GM19193 (cell line): ENCODE data around the gene MAPK6.

Experiments
- POLR2A ChIP-seq: IDR thresholded peaks from 4 replicates; pipeline ENCODE4 v1.6.1; 2011; ENCODE audit not compliant: insufficient read depth, insufficient read length; ENCODE audit errors: extremely low read depth

Gene MAPK6

DNA sequence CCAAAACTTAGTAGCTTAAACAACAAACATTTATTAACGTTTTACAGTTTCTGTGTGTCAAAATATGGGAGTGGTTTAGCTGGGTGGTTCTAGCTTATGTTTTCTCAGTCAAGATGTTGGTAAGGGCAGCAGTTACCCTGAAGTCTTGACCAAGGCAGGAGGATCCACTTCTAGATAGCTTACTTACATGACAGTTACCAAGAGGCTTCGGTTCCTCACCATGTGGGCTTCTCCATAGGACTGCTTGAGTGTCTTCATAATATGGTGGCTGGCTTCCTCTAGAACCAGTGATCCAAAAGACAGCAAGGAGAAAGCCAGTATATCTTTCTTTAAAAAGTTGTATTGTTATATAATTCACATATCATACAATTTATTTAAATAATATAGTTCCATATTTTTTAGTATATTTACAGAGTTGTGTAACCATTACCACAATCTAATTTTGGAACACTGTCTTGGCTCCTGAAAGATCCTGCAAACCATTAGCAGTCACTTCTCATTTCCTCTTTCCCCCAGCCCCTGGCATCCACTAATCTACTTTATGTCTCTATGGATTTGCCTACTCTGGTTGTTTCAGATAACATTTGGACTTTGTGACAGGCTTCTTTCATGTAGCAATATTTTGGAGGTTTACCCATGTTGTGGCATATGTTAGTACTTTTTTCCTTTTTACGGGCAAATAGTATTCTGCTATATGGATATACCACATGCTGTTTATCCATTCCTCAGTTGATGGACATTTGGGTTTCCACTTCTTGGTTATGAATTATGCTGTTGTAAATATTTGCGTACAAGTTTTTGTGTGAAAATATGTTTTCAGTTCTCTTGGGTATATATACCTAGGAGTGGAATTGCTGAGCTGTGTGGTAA is 33.3 kb downstream of the MAPK6 start:
- TF ChIP-seq POLR2A: no peak

DNA sequence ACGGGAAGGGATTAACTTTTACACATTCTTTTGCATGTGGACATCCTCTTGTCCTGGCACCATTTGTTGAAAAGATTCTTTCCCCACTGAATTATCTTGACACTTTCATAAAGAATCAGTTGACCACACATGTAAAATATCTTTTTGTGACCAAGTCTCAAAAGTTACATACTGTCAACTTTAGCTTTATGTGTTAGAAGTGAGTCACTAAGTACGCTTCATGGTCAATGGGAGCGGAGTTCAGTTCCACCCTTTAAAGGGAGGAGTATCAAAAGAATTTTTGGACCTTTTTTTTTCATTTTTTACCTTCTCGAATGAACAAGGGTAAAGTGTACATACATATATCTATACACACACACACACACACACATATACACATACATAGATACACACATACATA is 35.4 kb downstream of the MAPK6 start:
- TF ChIP-seq POLR2A: no peak

DNA sequence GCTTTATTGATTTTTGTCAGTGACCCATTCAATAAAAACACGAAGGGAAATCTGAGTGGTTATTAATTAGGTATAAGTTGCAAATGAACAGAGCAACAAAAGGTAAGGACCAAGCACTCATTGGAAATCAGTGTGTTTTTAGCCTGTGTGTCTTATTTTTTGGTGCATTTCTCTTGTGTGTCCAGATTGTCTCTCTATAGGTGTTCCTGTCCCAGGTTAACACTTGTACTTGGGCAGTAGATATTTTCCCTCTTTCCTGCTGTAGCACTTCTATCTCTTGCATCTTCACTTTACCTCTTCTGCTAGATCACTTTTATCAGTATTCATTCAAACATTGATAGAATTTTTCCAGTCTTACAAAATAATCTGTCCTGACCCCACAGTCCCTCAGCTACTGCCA is 37.0 kb downstream of the MAPK6 start:
- TF ChIP-seq POLR2A: no peak

DNA sequence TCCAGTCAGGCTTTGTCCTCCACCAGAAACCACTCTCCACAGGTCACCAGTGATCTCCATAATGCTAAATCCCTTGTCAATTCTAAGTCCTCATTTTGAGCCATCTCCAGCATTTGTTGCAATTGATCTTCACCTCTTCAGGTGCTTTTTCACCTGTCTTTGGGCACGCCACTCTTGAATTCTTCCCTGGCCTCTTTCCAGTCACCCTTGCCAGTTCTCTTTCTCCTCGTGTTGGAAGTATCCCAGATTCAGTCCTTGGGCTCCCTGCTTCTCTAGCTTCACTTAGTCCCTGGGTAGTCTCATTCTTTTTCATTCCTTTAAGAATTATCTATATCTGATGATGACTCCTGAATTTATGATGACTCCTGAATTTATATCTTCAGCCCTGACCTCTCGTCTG is 37.5 kb downstream of the MAPK6 start:
- no peak for TF ChIP-seq POLR2A

DNA sequence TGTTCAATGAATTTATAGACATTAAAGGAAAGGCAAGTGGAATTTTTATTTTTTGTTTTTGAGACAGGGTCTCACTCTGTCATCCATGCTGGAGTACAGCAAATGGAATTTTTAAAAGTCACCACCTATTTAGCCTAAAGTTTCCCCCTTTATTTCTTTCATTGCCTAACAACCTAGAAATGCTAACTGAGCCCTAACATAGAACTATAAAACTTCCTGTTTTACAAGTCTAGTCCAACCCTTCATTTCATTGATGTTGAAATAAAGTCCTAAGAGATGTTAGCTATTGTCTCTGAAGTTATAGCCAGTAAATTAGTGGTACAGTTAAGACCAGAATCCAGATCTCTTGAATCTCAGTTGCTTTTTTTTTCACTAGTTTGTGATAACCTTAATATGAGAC is 39.0 kb downstream of the MAPK6 start:
- TF ChIP-seq POLR2A: no peak

DNA sequence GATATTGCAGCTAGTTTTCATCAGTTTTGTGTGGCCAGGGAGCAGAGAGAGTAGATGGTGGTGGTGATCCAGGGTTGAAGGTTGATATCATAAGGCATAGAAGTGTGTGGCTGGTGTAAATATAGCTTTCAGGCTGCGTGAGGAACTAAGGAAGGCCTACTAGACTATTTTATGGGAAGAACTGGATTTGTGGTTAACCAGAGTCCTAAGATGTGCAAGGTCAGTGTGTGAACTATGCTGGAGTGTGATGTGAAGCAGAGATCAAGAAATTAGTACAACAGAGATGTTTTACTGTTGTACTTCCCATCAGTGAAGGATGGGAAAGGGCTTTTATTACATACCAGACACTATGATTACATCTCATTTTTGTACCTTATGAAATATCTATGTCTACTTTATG is 41.5 kb downstream of the MAPK6 start:
- no peak for TF ChIP-seq POLR2A

DNA sequence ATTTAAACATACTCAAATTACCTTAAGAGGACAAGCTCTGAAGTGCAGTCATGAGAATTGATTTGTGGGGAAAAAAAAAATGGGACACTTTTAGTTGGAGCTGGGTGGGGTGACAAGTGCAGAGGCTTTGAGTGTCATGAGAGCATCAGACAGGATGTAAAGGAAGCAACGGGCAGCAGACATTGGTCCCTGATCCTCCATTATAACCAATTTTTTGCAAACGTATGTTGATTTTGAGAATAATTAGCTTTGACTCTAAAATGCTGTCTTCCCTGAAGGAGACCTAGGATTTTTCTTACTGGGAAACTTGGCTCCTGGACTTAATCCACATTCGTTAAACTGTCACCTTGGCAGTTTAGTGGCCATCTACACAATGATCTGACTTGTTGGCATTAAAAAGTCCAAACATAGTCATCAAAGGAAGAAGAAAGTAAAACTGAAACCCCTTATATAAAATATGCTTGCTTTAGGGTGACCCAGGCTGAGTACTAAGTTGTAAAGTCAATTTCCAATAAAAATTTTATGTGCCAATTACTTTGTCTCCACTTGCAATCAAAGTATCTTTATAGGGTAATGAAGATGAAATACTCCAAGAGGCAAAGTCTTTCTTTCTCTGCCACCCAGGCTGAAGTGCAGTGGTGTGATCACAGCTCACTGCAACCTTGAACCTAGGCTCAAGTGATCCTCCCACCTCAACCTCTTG is 48.0 kb downstream of the MAPK6 start:
- no peak for TF ChIP-seq POLR2A

DNA sequence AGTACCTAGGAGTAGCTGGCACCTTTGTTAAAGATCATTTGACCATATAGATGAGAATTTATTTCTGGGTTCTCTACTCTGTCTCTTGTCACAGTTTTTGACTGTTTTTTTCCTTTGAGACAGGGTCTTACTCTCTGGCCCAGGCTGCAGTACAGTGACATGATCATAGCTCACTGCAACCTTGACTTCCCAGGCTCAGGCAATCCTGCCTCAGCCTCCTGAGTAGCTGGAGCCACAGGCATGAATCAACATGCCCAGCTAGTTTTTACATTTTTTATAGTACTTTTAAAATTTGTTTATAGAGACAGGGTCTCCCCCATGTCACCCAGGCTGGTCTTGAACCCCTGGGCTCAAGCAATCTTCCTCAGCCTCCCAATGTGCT is 48.5 kb downstream of the MAPK6 start:
- no peak for TF ChIP-seq POLR2A

DNA sequence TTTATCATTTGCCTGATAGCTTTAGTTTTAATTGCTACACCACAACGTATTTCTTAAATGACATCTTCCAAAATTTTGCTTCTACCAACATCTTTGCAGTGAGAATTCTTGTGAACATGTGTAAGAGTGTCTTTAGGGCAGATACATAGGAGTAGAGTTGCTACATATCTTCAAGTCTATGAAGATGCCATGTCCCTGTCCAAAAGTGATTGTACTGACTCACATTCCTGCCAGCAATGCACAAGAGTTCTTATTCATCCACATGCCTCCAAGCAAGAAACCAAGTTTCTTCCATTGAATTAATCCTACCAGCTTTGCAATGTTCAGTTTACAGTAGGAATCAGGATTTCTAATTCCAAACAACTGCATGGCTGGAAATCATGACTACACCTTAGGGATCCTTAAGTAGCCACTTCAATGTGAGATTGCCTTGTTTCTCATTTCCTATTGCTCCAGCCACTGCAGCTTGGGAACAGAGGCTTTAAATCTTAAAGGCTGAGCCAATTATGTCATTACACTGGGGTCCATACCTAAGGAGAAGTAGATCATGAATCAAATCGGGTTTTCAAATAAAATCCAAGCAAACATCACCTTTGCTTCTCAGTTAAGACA is 49.1 kb downstream of the MAPK6 start:
- no peak for TF ChIP-seq POLR2A

DNA sequence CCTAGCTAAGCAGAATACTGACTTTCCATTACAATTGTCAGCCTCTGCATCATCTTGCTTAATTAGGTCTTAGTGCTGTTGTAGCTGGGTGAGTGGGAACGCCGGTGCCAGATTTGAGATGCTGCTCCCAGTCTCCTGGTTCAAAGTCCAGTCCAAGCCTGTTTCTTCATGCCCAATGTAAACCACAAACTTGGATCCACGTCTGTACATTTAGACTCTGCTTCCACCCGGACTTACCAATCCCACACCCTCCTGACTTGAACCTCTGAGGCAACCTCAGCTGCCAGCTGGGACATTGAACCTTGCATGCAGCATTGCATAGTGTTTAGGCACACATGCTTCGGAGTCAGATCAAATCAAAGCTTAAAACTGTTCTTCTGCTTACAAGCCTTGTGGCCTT is 50.5 kb downstream of the MAPK6 start:
- no peak for TF ChIP-seq POLR2A

DNA sequence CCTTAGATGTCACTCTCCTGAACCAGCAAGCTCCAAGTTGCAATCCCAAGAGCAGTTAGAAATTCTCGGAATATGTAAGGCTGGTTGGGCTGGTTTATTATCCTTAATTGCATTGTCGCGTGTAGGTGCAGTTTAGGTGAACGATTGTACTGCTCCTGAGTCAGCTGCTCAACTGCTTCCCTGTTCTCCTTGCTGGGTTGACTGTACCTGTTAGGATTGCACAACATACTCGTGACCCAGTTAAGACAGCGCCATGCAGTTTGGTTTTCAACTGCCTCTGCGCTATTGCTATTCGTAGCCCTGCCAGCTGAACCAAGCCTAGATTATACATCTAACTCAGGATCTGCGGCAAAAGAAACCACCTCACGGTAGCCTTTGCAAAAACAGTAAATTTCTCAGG is 52.6 kb downstream of the MAPK6 start:
- TF ChIP-seq POLR2A: no peak

DNA sequence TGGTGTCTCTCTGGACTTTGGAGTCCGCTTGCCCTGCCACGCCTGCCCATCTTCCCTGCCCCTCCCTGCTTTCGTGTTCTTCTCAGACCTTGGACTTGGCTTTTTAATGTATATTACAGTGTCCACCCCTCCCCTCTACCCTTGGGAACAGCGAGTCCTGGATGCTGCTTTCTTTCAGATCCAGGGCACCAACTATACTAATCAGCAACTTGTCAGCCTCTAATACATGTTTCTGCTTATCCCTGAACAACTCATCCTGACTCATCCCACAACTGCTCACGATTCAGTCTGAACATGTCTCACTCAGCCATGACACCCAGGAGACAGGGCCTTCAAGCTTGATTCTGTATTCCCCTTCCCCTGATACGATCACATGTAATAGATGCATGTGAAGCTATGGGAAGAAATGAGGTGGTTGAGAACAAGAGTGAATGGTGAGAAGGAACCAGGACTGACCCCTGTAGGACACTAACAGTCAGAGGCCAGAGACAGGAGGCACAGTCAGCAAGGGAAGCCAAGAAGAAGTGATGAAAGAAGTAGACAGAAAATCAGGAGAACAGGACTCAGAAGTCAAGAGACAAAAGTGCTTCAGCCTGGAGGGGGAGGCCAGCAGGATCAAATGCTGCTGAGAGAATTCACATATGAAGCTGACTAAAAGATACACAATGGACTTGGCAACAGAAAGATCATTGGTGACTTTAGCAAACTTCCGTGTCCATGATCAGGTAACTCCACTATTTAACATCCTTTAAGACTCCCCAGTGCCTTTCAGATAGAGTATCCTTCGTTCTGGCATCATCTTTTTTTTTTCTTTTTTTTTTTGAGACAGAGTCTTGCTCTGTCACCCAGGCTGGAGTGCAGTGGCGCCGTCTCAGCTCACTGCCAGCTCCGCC is 58.1 kb downstream of the MAPK6 start:
- no peak for TF ChIP-seq POLR2A

DNA sequence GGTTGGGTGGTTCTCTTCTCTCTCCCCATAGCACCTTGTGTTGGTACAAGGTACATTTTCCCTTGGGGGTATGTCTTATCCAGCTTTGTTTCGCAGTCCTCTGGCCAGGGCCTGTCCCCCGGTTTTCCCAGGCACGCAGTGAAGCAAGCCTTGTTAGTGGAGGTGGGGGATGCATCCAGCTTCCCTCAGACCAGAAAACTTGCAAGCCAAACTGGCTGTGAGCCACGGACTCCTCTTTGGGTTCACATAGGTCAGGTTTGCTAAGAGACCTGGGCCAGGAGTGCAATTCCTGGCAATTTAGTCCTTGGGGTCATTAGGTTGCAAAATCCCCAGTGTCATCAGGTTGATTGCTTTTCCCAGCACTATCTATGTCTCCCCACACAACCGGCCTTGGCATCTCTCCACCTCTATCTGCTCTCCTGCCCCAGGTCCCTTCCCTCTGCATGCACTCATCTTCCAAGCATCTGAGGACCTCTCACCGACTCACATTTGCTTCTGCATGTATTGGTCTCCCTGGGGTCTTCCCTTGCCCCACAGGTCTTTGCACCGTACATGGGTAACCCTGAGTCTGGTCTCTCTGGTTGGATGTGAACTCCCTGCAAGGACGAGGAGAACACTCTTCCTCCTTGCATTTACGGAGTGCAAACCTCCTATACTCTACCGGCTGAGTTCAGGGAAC is 59.3 kb downstream of the MAPK6 start:
- TF ChIP-seq POLR2A: no peak
